GM18868 (cell line): ENCODE results near the gene ZDHHC24.

ENCODE experiments used
- ATAC-seq: cut with Tn5 transposase; IDR thresholded peaks from one replicate; pipeline ENCODE4 v1.9.1; 2021; ENCODE audit warnings: mild to moderate bottlenecking, moderate library complexity; ENCODE audit not compliant: unreplicated experiment

The ZDHHC24 gene

DNA sequence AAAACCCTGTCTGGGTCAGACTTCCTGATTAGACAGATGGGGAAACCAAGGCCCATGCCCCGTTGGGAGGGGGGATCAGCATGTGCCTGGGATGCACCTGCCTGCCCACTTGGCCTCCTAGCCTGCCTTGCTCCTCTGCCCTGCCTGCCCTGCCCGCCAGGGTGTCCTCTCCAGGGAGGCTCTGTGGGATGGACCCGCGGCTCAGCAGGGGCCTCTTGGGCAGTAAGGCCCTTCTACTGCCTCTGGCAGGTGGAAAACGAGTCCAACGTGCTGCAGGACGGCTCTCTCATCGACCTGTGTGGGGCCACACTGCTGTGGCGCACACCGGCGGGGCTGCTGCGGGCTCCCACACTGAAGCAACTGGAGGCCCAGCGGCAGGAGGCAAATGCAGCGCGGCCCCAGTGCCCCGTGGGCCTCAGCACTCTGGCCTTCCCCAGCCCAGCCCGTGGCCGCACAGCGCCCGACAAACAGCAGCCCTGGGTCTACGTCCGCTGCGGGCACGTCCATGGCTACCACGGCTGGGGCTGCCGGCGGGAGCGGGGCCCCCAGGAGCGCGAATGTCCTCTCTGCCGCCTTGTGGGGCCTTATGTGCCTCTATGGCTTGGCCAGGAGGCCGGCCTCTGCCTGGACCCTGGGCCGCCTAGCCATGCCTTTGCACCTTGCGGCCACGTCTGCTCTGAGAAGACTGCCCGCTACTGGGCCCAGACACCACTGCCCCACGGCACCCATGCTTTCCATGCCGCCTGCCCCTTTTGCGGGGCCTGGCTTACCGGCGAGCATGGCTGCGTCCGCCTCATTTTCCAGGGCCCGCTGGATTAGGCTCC, 70.3 kb downstream of the ZDHHC24 start:
- ATAC-seq: no peak

DNA sequence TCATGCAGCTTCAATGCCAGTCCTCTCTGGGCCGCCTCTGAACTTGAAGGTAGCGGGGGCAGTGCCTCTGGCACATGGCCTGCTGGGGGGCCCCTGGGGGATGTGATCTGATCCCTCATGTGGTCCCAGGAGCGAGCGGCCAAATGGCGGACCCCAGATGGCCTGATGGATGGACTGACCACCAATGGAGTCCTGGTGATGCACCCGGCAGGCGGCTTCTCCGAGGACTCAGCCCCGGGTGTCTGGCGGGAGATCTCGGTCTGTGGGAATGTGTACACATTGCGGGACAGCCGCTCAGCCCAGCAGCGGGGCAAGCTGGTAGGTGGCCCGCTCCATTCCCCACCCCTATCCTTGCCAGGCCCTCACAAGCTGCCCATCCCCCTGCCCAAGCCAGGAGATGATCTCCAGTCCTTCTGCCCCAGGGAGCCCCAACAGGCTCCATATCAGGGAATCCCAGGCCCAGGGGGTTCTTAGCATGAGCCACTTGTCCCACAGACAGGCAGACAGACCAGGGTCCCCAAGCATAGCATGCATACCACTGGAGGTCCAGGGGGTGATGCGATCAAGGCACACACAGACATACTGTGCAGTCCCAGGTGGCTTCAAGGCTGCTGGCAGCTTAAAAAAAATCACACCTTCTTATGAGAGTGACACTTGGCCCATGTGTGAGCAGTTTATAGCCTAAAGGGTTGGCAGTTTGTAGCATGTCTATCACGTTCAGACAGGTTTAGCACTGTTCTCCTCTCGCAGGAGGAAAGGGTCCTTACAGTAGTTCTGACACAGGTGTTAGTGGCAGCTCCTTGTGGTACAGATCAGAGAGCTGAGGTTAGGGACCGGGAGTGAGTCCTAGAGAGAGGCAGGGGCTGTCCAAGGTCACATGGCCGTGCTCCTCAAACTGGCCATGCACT, 72.0 kb downstream of the ZDHHC24 start:
- ATAC-seq: no peak

DNA sequence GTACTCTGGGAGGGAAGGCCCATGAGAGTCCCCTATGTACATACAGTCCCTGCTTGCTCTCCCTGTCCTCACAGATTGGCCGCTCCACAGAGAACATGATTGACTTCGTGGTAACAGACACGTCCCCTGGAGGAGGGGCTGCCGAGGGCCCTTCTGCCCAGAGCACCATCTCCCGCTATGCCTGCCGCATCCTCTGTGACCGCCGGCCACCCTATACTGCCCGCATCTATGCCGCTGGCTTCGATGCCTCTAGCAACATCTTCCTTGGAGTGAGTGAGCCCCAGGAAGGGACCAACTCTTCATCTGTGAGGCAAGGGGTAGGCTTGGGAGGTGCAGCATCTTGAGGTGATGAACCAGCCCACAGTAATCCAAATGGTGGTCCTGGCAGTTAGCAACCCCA, 72.7 kb downstream of the ZDHHC24 start:
- no peak for ATAC-seq

DNA sequence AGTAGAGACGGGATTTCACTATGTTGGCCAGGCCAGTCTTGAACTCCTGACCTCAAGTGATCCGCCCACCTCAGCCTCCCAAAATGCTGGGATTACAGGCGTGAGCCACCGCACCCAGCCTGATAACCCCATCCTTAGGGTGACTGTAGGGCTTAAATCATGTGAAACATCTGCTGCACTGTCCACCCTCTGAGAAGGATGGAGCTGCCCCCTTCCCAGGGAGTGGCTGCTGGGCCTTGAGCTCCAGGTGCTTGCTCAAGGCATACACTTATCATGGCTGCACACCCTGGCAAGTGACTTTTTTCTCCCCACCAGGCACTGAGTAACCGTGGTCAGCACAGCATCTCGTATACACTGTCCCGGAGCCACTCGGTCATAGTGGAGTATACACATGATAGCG, 73.8 kb downstream of the ZDHHC24 start:
- no peak for ATAC-seq

DNA sequence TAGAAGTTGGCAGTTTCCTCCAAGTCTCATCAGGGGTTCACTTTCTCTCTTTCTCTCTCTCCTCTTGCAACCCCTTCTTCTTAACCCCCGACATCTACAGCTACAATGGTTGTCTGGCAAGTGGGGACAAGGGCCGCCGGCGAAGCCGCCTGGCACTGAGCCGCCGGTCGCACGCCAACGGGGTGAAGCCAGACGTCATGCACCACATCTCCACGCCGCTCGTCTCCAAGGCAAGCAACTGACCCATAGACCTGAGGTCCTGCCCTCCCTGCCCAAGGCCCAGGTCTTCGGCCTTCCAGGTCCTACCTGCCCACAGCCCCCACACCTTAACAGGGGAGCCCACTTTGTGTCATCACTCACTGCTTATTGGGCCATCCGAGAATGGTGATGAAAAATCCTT, 74.7 kb downstream of the ZDHHC24 start:
- no peak for ATAC-seq
